HG03135 (cell line): ENCODE measurements around the gene PRAMEF17.
"Not testable (repeated sequence)": the region's sequence is repeated elsewhere in the genome, so short reads cannot be mapped to it uniquely, and the experiment has no call there.

ENCODE experiments used
- ATAC-seq: cut with Tn5 transposase; IDR thresholded peaks from one replicate; pipeline ENCODE4 v1.9.1; 2021; ENCODE audit warnings: mild to moderate bottlenecking, moderate library complexity; ENCODE audit not compliant: unreplicated experiment

The PRAMEF17 gene

DNA sequence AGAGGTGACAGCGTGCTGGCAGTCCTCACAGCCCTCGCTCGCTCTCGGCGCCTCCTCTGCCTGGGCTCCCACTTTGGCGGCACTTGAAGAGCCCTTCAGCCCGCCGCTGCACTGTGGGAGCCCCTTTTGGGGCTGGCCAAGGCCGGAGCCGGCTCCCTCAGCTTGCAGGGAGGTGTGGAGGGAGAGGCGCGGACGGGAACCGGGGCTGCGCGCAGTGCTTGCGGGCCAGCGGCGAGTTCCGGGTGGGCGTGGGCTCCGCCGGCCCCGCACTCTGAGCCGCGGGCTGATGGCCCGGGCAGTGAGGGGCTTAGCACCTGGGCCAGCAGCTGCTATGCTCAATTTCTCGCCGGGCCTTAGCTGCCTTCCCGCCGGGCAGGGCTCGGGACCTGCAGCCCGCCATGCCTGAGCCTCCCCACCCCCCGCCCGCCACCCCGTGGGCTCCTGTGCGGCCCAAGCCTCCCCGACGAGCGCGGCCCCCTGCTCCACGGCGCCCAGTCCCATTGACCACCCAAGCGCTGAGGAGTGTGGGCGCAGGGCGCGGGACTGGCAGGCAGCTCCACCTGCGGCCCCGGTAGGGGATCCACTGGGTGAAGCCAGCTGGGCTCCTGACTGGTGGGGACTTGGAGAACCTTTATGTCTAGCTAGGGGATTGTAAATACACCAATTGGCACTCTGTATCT, 49.8 kb downstream of the PRAMEF17 start:
- ATAC-seq: not testable (repeated sequence)
